Caco-2 (cell line): ENCODE results near the gene IFNK. TPM values are rescaled to one million over a fixed set of nuclear protein-coding genes. Genes with fewer than 3 reads are reported as not detected.

Experiments
- BruUV-seq: library from RNA; stranded (reverse); fragments of 400-500 nt; replicated peaks from 2 replicates; lab custom pipeline; 2021; lab: Mats Ljungman, UMichigan
- CTCF ChIA-PET: fragments of 300-600 bp; sonication (Branson Sonifier 250); formaldehyde crosslinking; loops from one replicate; lab custom pipeline; 2022; ENCODE audit warnings: antibody characterized with exemption; lab: Charles Lee
- POLR2A ChIA-PET: fragments of 300-600 bp; sonication (Branson Sonifier 250); formaldehyde crosslinking; loops from one replicate; lab custom pipeline; 2022; ENCODE audit warnings: antibody characterized with exemption; lab: Charles Lee
- DNase-seq, 2 experiments: peaks; one replicate each; pipeline versions ENCODE4 v3.0.0 to v3.0.0-alpha.2; 2020 to 2022
- H3K27me3 ChIP-seq: replicated peaks from 2 replicates; pipeline ENCODE4 v1.6.0; 2011; ENCODE audit warnings: low read length; ENCODE audit not compliant: control insufficient read depth, insufficient read depth
- H3K36me3 ChIP-seq: 2 replicates; pipeline ENCODE4 v1.5.1; 2011; ENCODE audit warnings: low read length; ENCODE audit not compliant: control insufficient read depth, insufficient read depth
- H3K4me1 ChIP-seq: fragments of 250-450 bp; sonication (Bioruptor Pico); 2 replicates; pipeline ENCODE4 v1.5.1; 2020; ENCODE audit warnings: mild to moderate bottlenecking
- H3K4me3 ChIP-seq: 2 replicates; pipeline ENCODE4 v1.5.1; 2011; ENCODE audit warnings: low read depth, mild to moderate bottlenecking, control low read depth, low read length
- H3K9me3 ChIP-seq: fragments of 250-450 bp; sonication (Bioruptor Pico); 2 replicates; pipeline ENCODE4 v1.5.1; 2020; ENCODE audit warnings: mild to moderate bottlenecking, moderate library complexity
- H3K27ac Mint-ChIP-seq: one replicate; pipeline ENCODE4 v1.8.0; 2022; ENCODE audit warnings: mixed read lengths; ENCODE audit not compliant: unreplicated experiment
- H3K27me3 Mint-ChIP-seq: one replicate; pipeline ENCODE4 v1.8.0; 2022; ENCODE audit warnings: mixed read lengths; ENCODE audit not compliant: insufficient read depth, unreplicated experiment
- H3K36me3 Mint-ChIP-seq: one replicate; pipeline ENCODE4 v1.8.0; 2022; ENCODE audit warnings: mild to moderate bottlenecking, mixed read lengths; ENCODE audit not compliant: insufficient read depth, unreplicated experiment
- H3K4me1 Mint-ChIP-seq: one replicate; pipeline ENCODE4 v1.8.0; 2022; ENCODE audit warnings: low read depth, mixed read lengths; ENCODE audit not compliant: unreplicated experiment
- H3K4me3 Mint-ChIP-seq: one replicate; pipeline ENCODE4 v1.8.0; 2022; ENCODE audit warnings: mild to moderate bottlenecking, moderate library complexity, mixed read lengths; ENCODE audit not compliant: unreplicated experiment
- H3K9me3 Mint-ChIP-seq: one replicate; pipeline ENCODE4 v1.8.0; 2022; ENCODE audit warnings: mixed read lengths; ENCODE audit not compliant: unreplicated experiment
- intact Hi-C: fragments of 100-400 bp; cut with micrococcal nuclease; formaldehyde crosslinking; loops from one replicate; pipeline ENCODE4 v1.10.0; 2022; ENCODE audit not compliant: unreplicated experiment
- total RNA-seq: library from RNA; stranded (reverse); gene quantifications from 2 replicates; pipeline ENCODE4 v1.2.3, GENCODE V29; 2022
- TF ChIP-seq, protein P1 (sequence below), 2 experiments: fragments of 200-600 bp in 1 of 2; IDR thresholded peaks; 1 replicate in 1 of 2; 2 replicates in 1 of 2; pipeline versions ENCODE4 v1.5.1 to v1.8.0; 2011 to 2022; ENCODE audit warnings: antibody characterized with exemption in 1 of 2, control low read depth in 1 of 2, inconsistent platforms in 1 of 2, low read depth in 1 of 2, low read length in 1 of 2, mild to moderate bottlenecking in 1 of 2, moderate library complexity in 1 of 2; ENCODE audit not compliant: insufficient read depth in 1 of 2, severe bottlenecking in 1 of 2, unreplicated experiment in 1 of 2

Gene IFNK
- total RNA-seq, 1 experiment from 2014 or later = not detected

DNA sequence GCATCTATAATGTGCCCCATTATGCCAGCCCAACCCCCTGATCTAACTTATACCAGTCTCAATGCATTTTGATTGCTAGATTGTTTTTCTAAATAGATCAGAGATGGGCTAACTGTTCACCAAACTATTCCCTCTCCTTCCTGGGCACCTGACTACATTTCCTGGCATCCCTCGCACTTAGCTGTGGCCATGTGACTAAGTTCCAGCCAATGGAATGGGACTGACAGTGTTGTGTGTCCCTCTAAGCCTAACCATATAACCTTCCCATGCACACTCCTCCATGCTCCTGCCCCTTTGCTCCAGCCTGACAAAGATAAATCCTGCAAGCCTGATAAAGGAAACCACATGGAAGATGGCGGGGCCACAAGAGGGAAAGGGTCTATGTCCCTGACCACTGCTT, 12.3 kb upstream of the IFNK start:
- BruUV-seq = no TSS peak
- H3K36me3 ChIP-seq = no peaks in the 10 kb centered on the region
- H3K27me3 ChIP-seq = no peaks in the 10 kb centered on the region
- POLR2A ChIA-PET = no interaction called here
- H3K4me3 ChIP-seq = no peak overlapping the region
- no peaks in the 10 kb centered on the region for H3K4me1 ChIP-seq
- DNase-seq = no peak
- CTCF ChIA-PET = no interaction called here
- Mint-ChIP-seq H3K36me3 (no peaks in the 10 kb centered on the region), H3K4me3 (no peak overlapping the region), H3K27me3 (no peaks in the 10 kb centered on the region), H3K4me1 (no peaks in the 10 kb centered on the region), H3K9me3 (no peaks in the 10 kb centered on the region), H3K27ac (no peak overlapping the region)
- intact Hi-C loops = no loop called here
- TF ChIP-seq, protein P1, sequence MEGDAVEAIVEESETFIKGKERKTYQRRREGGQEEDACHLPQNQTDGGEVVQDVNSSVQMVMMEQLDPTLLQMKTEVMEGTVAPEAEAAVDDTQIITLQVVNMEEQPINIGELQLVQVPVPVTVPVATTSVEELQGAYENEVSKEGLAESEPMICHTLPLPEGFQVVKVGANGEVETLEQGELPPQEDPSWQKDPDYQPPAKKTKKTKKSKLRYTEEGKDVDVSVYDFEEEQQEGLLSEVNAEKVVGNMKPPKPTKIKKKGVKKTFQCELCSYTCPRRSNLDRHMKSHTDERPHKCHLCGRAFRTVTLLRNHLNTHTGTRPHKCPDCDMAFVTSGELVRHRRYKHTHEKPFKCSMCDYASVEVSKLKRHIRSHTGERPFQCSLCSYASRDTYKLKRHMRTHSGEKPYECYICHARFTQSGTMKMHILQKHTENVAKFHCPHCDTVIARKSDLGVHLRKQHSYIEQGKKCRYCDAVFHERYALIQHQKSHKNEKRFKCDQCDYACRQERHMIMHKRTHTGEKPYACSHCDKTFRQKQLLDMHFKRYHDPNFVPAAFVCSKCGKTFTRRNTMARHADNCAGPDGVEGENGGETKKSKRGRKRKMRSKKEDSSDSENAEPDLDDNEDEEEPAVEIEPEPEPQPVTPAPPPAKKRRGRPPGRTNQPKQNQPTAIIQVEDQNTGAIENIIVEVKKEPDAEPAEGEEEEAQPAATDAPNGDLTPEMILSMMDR (IDR thresholded peaks at IDR 0.05; ENCODE audit: insufficient read depth in 1 of 2, low read depth in 1 of 2, low read length in 1 of 2, severe bottlenecking in 1 of 2, unreplicated experiment in 1 of 2) = no peak
- H3K9me3 ChIP-seq = no peaks in the 10 kb centered on the region

DNA sequence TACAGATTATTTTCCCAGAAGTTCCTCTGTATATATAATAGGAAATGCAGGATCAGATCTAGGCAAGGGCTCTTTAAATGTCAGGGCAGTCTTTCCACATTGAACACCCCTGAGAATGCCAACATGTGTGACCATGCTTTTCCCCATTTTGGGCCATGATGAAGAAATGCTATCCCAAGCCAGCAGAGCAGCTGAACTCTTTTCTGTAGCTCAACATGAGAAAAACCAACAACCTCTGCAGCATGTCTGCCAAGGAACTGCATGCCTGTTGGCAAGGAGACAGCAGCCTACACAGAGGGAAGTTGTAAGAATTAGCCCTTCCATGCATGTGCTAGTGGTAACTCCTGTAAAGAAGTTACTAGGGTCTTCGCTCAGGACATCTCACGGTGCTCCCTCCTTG, 9.5 kb upstream of the IFNK start:
- Mint-ChIP-seq H3K9me3 (no peaks in the 10 kb centered on the region), H3K27me3 (no peaks in the 10 kb centered on the region), H3K36me3 (peaks cover 5% of the 10 kb centered on the region), H3K27ac (no peak overlapping the region), H3K4me3 (no peak overlapping the region), H3K4me1 (no peaks in the 10 kb centered on the region)
- intact Hi-C loops = no loop called here
- no peaks in the 10 kb centered on the region for H3K4me1 ChIP-seq
- H3K27me3 ChIP-seq = no peaks in the 10 kb centered on the region
- no peaks in the 10 kb centered on the region for H3K36me3 ChIP-seq
- H3K9me3 ChIP-seq = no peaks in the 10 kb centered on the region
- ChIA-PET CTCF (no interaction called here), POLR2A (no interaction called here)
- TF ChIP-seq, protein P1 (IDR thresholded peaks at IDR 0.05; ENCODE audit: insufficient read depth in 1 of 2, low read depth in 1 of 2, low read length in 1 of 2, severe bottlenecking in 1 of 2, unreplicated experiment in 1 of 2) = no peak
- H3K4me3 ChIP-seq = no peak overlapping the region
- BruUV-seq = no TSS peak
- DNase-seq = no peak

DNA sequence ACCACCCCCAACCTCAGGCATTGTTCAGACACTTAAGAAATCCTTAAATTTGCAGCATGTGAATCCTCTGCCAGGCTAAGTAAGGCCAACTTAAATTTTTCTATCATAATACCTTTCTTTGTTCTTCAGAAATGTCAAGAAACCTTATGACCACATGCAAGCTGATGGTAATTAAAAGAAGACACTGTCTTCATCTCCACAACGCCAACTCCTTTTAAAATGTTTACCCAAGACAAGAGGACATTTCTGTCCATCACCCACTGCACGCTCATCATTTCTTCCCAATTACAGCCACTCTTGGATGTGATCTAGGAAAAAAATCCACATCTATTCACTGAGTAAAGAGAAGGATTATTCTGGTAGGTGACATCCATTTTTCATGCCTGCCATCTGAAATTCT, 6.1 kb upstream of the IFNK start:
- no peak overlapping the region for H3K27ac Mint-ChIP-seq
- POLR2A ChIA-PET = no interaction called here
- Histone ChIP-seq H3K4me1 (no peaks in the 10 kb centered on the region), H3K36me3 (no peaks in the 10 kb centered on the region), H3K4me3 (no peak overlapping the region), H3K9me3 (no peaks in the 10 kb centered on the region), H3K27me3 (no peaks in the 10 kb centered on the region)
- DNase-seq = no peak
- CTCF ChIA-PET = no interaction called here
- BruUV-seq = no TSS peak
- H3K4me3 Mint-ChIP-seq = no peak overlapping the region
- H3K4me1 Mint-ChIP-seq = no peaks in the 10 kb centered on the region
- intact Hi-C loops = no loop called here
- no peaks in the 10 kb centered on the region for H3K27me3 Mint-ChIP-seq
- TF ChIP-seq, protein P1 (IDR thresholded peaks at IDR 0.05; ENCODE audit: insufficient read depth in 1 of 2, low read depth in 1 of 2, low read length in 1 of 2, severe bottlenecking in 1 of 2, unreplicated experiment in 1 of 2) = no peak
- no peaks in the 10 kb centered on the region for H3K9me3 Mint-ChIP-seq
- H3K36me3 Mint-ChIP-seq = peaks cover 5% of the 10 kb centered on the region
